SK-N-SH (cell line): ENCODE results near the gene CLCN5. TPM values are rescaled to one million over a fixed set of nuclear protein-coding genes. Genes with fewer than 3 reads are reported as not detected.

Source experiments
- CTCF ChIA-PET: fragments of 300-600, 350-600 bp; formaldehyde crosslinking; extraction: SDS; loops from one replicate; lab custom pipeline; 2021; lab: Yijun Ruan, JAX
- POLR2A ChIA-PET: fragments of 350-600 bp; sonication (Branson Sonifier 250); formaldehyde crosslinking; extraction: SDS; loops from one replicate; lab custom pipeline; 2020; ENCODE audit warnings: antibody characterized with exemption, inconsistent platforms; lab: Yijun Ruan, JAX
- DNase-seq: peaks from one replicate; pipeline ENCODE4 v3.0.0; 2012
- H2AFZ ChIP-seq: fragments of 200-600 bp; sonication (generic); 2 replicates; pipeline ENCODE4 v1.8.1; 2016; ENCODE audit warnings: antibody characterized with exemption, mild to moderate bottlenecking, low read depth
- H3F3A ChIP-seq: fragments of 200-600 bp; sonication (generic); replicated peaks from 2 replicates; pipeline ENCODE3; 2016; ENCODE audit warnings: antibody characterized with exemption, mild to moderate bottlenecking; ENCODE audit not compliant: insufficient read depth
- H3K27ac ChIP-seq, 2 experiments: fragments of 200-500 bp in 1 of 2; fragments of 200-600 bp in 1 of 2; sonication (Bioruptor generic) in 1 of 2; sonication (generic), shearing (Covaris generic) in 1 of 2; 2 replicates each; pipeline versions ENCODE4 v1.5.1 to v1.6.1; 2014 to 2016; ENCODE audit warnings: low read depth in 2 of 2, inconsistent platforms in 1 of 2, low read length in 1 of 2, mild to moderate bottlenecking in 1 of 2, mixed read lengths in 1 of 2
- H3K27me3 ChIP-seq: fragments of 200-600 bp; sonication (generic), shearing (Covaris generic); 2 replicates; pipeline ENCODE4 v1.6.1; 2016; ENCODE audit warnings: mixed run types; ENCODE audit not compliant: insufficient read depth
- H3K36me3 ChIP-seq, 2 experiments: fragments of 200-500 bp in 1 of 2; fragments of 200-600 bp in 1 of 2; sonication (Bioruptor generic) in 1 of 2; sonication (generic) in 1 of 2; replicated peaks in 1 of 2; 2 replicates each; pipeline versions ENCODE3 to v1.5.1; 2014 to 2016; ENCODE audit warnings: low read length in 1 of 2, mild to moderate bottlenecking in 1 of 2; ENCODE audit not compliant: insufficient read depth in 2 of 2, control insufficient read depth in 1 of 2
- H3K4me1 ChIP-seq, 2 experiments: fragments of 200-500 bp in 1 of 2; fragments of 200-600 bp in 1 of 2; sonication (Bioruptor generic) in 1 of 2; sonication (generic), shearing (Covaris generic) in 1 of 2; 2 replicates each; pipeline versions ENCODE4 v1.5.1 to v1.6.1; 2014 to 2016; ENCODE audit warnings: low read depth in 1 of 2, low read length in 1 of 2, mixed run types in 1 of 2; ENCODE audit not compliant: insufficient read depth in 2 of 2, control insufficient read depth in 1 of 2
- H3K4me2 ChIP-seq: fragments of 200-600 bp; sonication (generic), shearing (Covaris generic); 2 replicates; pipeline ENCODE4 v1.6.1; 2017; ENCODE audit warnings: mixed run types
- H3K4me3 ChIP-seq, 2 experiments: fragments of 200-500 bp in 1 of 2; fragments of 200-600 bp in 1 of 2; sonication (Bioruptor generic) in 1 of 2; sonication (generic), shearing (Covaris generic) in 1 of 2; 2 replicates each; pipeline versions ENCODE4 v1.5.1 to v1.8.1; 2014 to 2016; ENCODE audit warnings: low read depth in 2 of 2, inconsistent platforms in 1 of 2, low read length in 1 of 2, mild to moderate bottlenecking in 1 of 2, mixed read lengths in 1 of 2, moderate library complexity in 1 of 2
- H3K79me2 ChIP-seq: fragments of 200-600 bp; sonication (generic); 2 replicates; pipeline ENCODE4 v1.8.1; 2017; ENCODE audit warnings: mild to moderate bottlenecking; ENCODE audit not compliant: insufficient read depth
- H3K9ac ChIP-seq: fragments of 200-600 bp; sonication (generic); 2 replicates; pipeline ENCODE4 v1.6.1; 2017; ENCODE audit warnings: mixed run types
- H3K9me2 ChIP-seq: fragments of 200-600 bp; sonication (generic); 2 replicates; pipeline ENCODE4 v1.6.1; 2017; ENCODE audit warnings: mixed run types
- H3K9me3 ChIP-seq: fragments of 200-600 bp; sonication (generic); 2 replicates; pipeline ENCODE4 v1.6.1; 2017; ENCODE audit warnings: mixed run types, mild to moderate bottlenecking, moderate library complexity
- H4K20me1 ChIP-seq: fragments of 200-600 bp; sonication (generic); 2 replicates; pipeline ENCODE4 v1.6.1; 2017; ENCODE audit warnings: mild to moderate bottlenecking, mixed run types; ENCODE audit not compliant: insufficient read depth
- FOXJ3 ChIP-seq: sonication (generic); formaldehyde crosslinking; IDR thresholded peaks from 2 replicates; pipeline ENCODE4 v1.5.1; 2020; ENCODE audit warnings: mild to moderate bottlenecking, missing genetic modification reagents
- GABPA ChIP-seq: IDR thresholded peaks from 2 replicates; pipeline ENCODE4 v1.4.0; 2012; ENCODE audit warnings: low read depth, mild to moderate bottlenecking
- MAX ChIP-seq: IDR thresholded peaks from 2 replicates; pipeline ENCODE4 v1.4.0; 2012; ENCODE audit warnings: low read depth
- MXI1 ChIP-seq: IDR thresholded peaks from 2 replicates; pipeline ENCODE4 v1.6.1; 2012; ENCODE audit warnings: mild to moderate bottlenecking, low read depth, low read length, improper control_type of control experiment
- NRF1 ChIP-seq: IDR thresholded peaks from 2 replicates; pipeline ENCODE4 v1.6.1; 2012; ENCODE audit warnings: low read depth, mild to moderate bottlenecking, low read length
- RAD21 ChIP-seq: IDR thresholded peaks from 2 replicates; pipeline ENCODE4 v1.6.1; 2012; ENCODE audit warnings: mild to moderate bottlenecking, low read length
- REST ChIP-seq: IDR thresholded peaks from 2 replicates; pipeline ENCODE4 v1.6.1; 2012; ENCODE audit warnings: mild to moderate bottlenecking, low read depth, low read length, moderate library complexity
- RFX5 ChIP-seq: IDR thresholded peaks from 2 replicates; pipeline ENCODE4 v1.6.1; 2012; ENCODE audit warnings: mild to moderate bottlenecking, improper control_type of control experiment, low read length
- SMC3 ChIP-seq: IDR thresholded peaks from 2 replicates; pipeline ENCODE4 v1.6.1; 2012; ENCODE audit warnings: low read depth, low read length, improper control_type of control experiment
- TCF12 ChIP-seq: IDR thresholded peaks from 2 replicates; pipeline ENCODE4 v1.4.0; 2012
- TEAD4 ChIP-seq: IDR thresholded peaks from 2 replicates; pipeline ENCODE4 v1.4.0; 2012; ENCODE audit warnings: mild to moderate bottlenecking, borderline replicate concordance; ENCODE audit not compliant: insufficient read depth
- USF1 ChIP-seq: IDR thresholded peaks from 2 replicates; pipeline ENCODE4 v1.4.0; 2012; ENCODE audit warnings: low read depth, borderline replicate concordance
- ZBTB33 ChIP-seq: IDR thresholded peaks from 2 replicates; pipeline ENCODE4 v1.4.0; 2012; ENCODE audit warnings: low read depth, borderline replicate concordance
- WGBS: methylation state at CpG from one replicate; pipeline ENCODE4 v1.1.6; 2017; ENCODE audit warnings: low lambda C conversion rate; 5-methylcytosine and 5-hydroxymethylcytosine counted together
- polyA plus RNA-seq, 3 experiments: library from polyadenylated mRNA; depleted of rRNA; stranded (reverse); fragments of >200 nt; gene quantifications; 2 replicates each; pipeline ENCODE4 v1.2.3, GENCODE V29; 2012

CLCN5 gene
- polyA plus RNA-seq, 1 of the 3 experiments (the other 2 are of a cell fraction), result 1.7 TPM

- TF ChIP-seq REST, result no peak
- TF ChIP-seq USF1, result peak; percentile 73
- no peak for TF ChIP-seq SMC3
- peak; percentile 46 for TF ChIP-seq MAX
- TF ChIP-seq GABPA, result no peak; the same call in 1 of the 2 replicates
- no peak for TF ChIP-seq FOXJ3 (CRISPR knock-in tag)
- no peak for TF ChIP-seq RAD21
- TF ChIP-seq RFX5, result no peak
- no peak for TF ChIP-seq TEAD4
- peak; percentile 10; the same call in 1 of the 2 replicates for TF ChIP-seq NRF1
- TF ChIP-seq ZBTB33, result no peak
Observed at GRCh38 chrX:49878834-49879655, 43.4 kb upstream of the CLCN5 start, which contains the start of gene USP27X (continued).

- TF ChIP-seq MXI1, result 0 out of 2 replicates have a peak, but pooled peaks have one; percentile 30
- no peak for TF ChIP-seq TCF12
- TF ChIP-seq, all 33 proteins: peak for 1
- Histone ChIP-seq H3K27ac (peak overlapping the region; percentile 68 to 82; a peak in 3 of 4 replicates), H3K4me1 (peaks cover 0 to 25% of the 10 kb centered on the region in 2 experiments; a peak in 1 of 4 replicates), H3K27me3 (no peaks in the 10 kb centered on the region), H3K9me3 (no peaks in the 10 kb centered on the region), H3K79me2 (peaks cover 5% of the 10 kb centered on the region; the same call in 1 of the 2 replicates), H3K4me2 (peak overlapping the region; percentile 80), H2AFZ (no peak overlapping the region), H3K9me2 (no peaks in the 10 kb centered on the region), H3K36me3 (no peaks in the 10 kb centered on the region), H3F3A (no peaks in the 10 kb centered on the region), H3K9ac (peak overlapping the region; percentile 58), H3K4me3 (peak overlapping the region; percentile 54 to 66), H4K20me1 (no peaks in the 10 kb centered on the region)
- peak; percentile 63 for DNase-seq
- CTCF ChIA-PET, result interaction anchor here (0.8 to 2.3 kb wide), 5 partner anchors 9 to 179 kb away, joined by 3 to 10 read pairs (median 6); no protein-coding TSS in a partner anchor
- 36% methylated on average over 28 of the region's 55 CpGs for WGBS
- POLR2A ChIA-PET, result no interaction called here
Observed at GRCh38 chrX:49879656-49880277, 42.6 kb upstream of the CLCN5 start.
